AG04450 (cell line): ENCODE results near the gene UPF3B. TPM values are rescaled to one million over a fixed set of nuclear protein-coding genes. Genes with fewer than 3 reads are reported as not detected.

Source experiments
- CTCF ChIA-PET: fragments of 300-600, 350-600 bp; formaldehyde crosslinking; extraction: SDS; loops from one replicate; lab custom pipeline; 2022; ENCODE audit warnings: antibody characterized with exemption, inconsistent platforms; lab: Charles Lee
- POLR2A ChIA-PET: fragments of 350-600 bp; formaldehyde crosslinking; extraction: SDS; loops from one replicate; lab custom pipeline; 2021; ENCODE audit warnings: antibody characterized with exemption, inconsistent platforms; lab: Yijun Ruan, JAX
- DNase-seq: peaks from one replicate; pipeline ENCODE4 v3.0.0-alpha.2; 2011; ENCODE audit warnings: low read depth, low spot score
- H3K27ac ChIP-seq: one replicate; pipeline ENCODE4 v1.5.1; 2012; ENCODE audit warnings: low read depth, low read length, control low read depth
- H3K27me3 ChIP-seq: one replicate; pipeline ENCODE4 v1.6.0; 2012; ENCODE audit warnings: low read length; ENCODE audit not compliant: control insufficient read depth, insufficient read depth
- H3K4me3 ChIP-seq: 2 replicates; pipeline ENCODE4 v1.5.1; 2011; ENCODE audit warnings: mild to moderate bottlenecking, low read depth, low read length, control low read depth
- H3K9me3 ChIP-seq: 2 replicates; pipeline ENCODE4 v1.5.1; 2012; ENCODE audit warnings: low read length; ENCODE audit not compliant: control insufficient read depth, insufficient read depth
- CTCF ChIP-seq: IDR thresholded peaks from 2 replicates; pipeline ENCODE4 v1.5.1; 2011; ENCODE audit warnings: low read depth, low read length, control low read depth, inconsistent platforms
- polyA plus RNA-seq: library from polyadenylated mRNA; depleted of rRNA; stranded (reverse); fragments of >200 nt; gene quantifications from 2 replicates; pipeline ENCODE4 v1.2.3, GENCODE V29; 2011

The UPF3B gene
- polyA plus RNA-seq, 1 experiment: 12.4 TPM

GRCh38 chrX:119878740-119879139 lies 26.0 kb upstream of the UPF3B start:
- no peaks in the 10 kb centered on the region for H3K27me3 ChIP-seq
- no peak for DNase-seq
- ChIA-PET CTCF (interaction anchor here (0.7 to 1.6 kb wide), 4 partner anchors 9 to 363 kb away, joined by 3 to 6 read pairs (median 4); no protein-coding TSS in a partner anchor), POLR2A (interaction anchor here (0.8 kb wide), 2 partner anchors 26 to 88 kb away, joined by 3 to 4 read pairs; partner anchors contain the start of gene UPF3B)
- no peak overlapping the region for H3K27ac ChIP-seq
- H3K9me3 ChIP-seq: no peaks in the 10 kb centered on the region
- TF ChIP-seq CTCF: no peak
- H3K4me3 ChIP-seq: no peak overlapping the region

GRCh38 chrX:119871599-119872395 lies 19.0 kb upstream of the UPF3B start, which contains the start of the genes NDUFA1 and RNF113A:
Gene NDUFA1, plus strand, starts transcription at chrX:119871832. Its CDS starts 80 bp downstream, at chrX:119871912.
Gene RNF113A, minus strand, starts transcription at chrX:119871733. Its CDS starts 120 bp downstream, at chrX:119871613.
- ChIA-PET CTCF (no interaction called here), POLR2A (interaction anchor here (0.5 to 1.0 kb wide), 3 partner anchors 19 to 144 kb away, joined by 3 to 7 read pairs (median 7); partner anchors contain the start of genes RPL39 and UPF3B)
- DNase-seq: peak; percentile 41
- Histone ChIP-seq H3K4me3 (peak within 1 kb of the TSS; percentile 75), H3K27me3 (no peaks in the 10 kb centered on the region), H3K27ac (peak within 1 kb of the TSS; percentile 91), H3K9me3 (no peaks in the 10 kb centered on the region)
- TF ChIP-seq CTCF: no peak

- Histone ChIP-seq H3K27ac (peak overlapping the region; percentile 91), H3K27me3 (no peaks in the 10 kb centered on the region), H3K9me3 (no peaks in the 10 kb centered on the region), H3K4me3 (peak overlapping the region; percentile 75)
- POLR2A ChIA-PET: interaction anchor here (0.5 to 1.0 kb wide), 3 partner anchors 18 to 144 kb away, joined by 3 to 7 read pairs (median 7); partner anchors contain the start of genes RPL39 and UPF3B
- no peak for TF ChIP-seq CTCF
- CTCF ChIA-PET: interaction anchor here (1.2 kb wide), 1 partner anchor 173 kb away, joined by 4 read pairs; no protein-coding TSS in a partner anchor
- DNase-seq: no peak
These were observed 18.5 kb upstream of the UPF3B start for GRCh38 chrX:119871245-119871598.

- H3K4me3 ChIP-seq: peak overlapping the region; percentile 75
- H3K9me3 ChIP-seq: no peaks in the 10 kb centered on the region
- ChIA-PET POLR2A (interaction anchor here (1.0 to 1.9 kb wide), 3 partner anchors 18 to 79 kb away, joined by 7 to 9 read pairs (median 7); partner anchors contain the start of genes RPL39 and UPF3B), CTCF (interaction anchor here (1.2 kb wide), 1 partner anchor 172 kb away, joined by 4 read pairs; no protein-coding TSS in a partner anchor)
- TF ChIP-seq CTCF: no peak
- no peak for DNase-seq
- H3K27me3 ChIP-seq: no peaks in the 10 kb centered on the region
- peak overlapping the region; percentile 91 for H3K27ac ChIP-seq
These were observed 17.9 kb upstream of the UPF3B start for GRCh38 chrX:119870626-119871131.
